ENCODE data around the gene FIGN. TPM values are rescaled to one million over a fixed set of nuclear protein-coding genes. Genes with fewer than 3 reads are reported as not detected.

The FIGN gene
- total RNA-seq, 1 experiment from 2014 or later: 14.6 TPM

- H2BK120ac ChIP-seq (ENCODE audit: low read depth, low read length, poor library complexity, severe bottlenecking): no peak overlapping the region
- H3K4me1 ChIP-seq (ENCODE audit: insufficient read depth, low read length): peaks cover 2% of the 10 kb centered on the region; the same call in 1 of the 2 replicates
- H3K23ac ChIP-seq (ENCODE audit: insufficient read length, low read depth, low read length): no peak overlapping the region
- H4K20me1 ChIP-seq (ENCODE audit: control insufficient read depth, insufficient read depth, insufficient read length): no peaks in the 10 kb centered on the region
- no peaks in the 10 kb centered on the region for H3K9me3 ChIP-seq (ENCODE audit: control insufficient read depth, low read depth, low read length)
- no peak overlapping the region for H3K27ac ChIP-seq (ENCODE audit: insufficient read length, low read depth, low read length)
- H3K27me3 Mint-ChIP-seq (ENCODE audit: low read depth): no peaks in the 10 kb centered on the region
- no CpG with 5 or more reads among the region's 6 CpGs for WGBS (ENCODE audit: extremely low coverage, insufficient read length, low lambda C conversion rate)
- peak; percentile 42 for TF ChIP-seq CTCF (conservative IDR thresholded peaks at IDR 0.05)
- no peak overlapping the region for H2BK5ac ChIP-seq (ENCODE audit: insufficient read length, low read length)
- no peak overlapping the region for H3K9ac ChIP-seq (ENCODE audit: extremely low read depth, insufficient read length, low read length)
- no peak overlapping the region for H2BK12ac ChIP-seq (ENCODE audit: insufficient read length, low read depth, low read length)
- H2BK20ac ChIP-seq (ENCODE audit: low read depth, low read length, poor library complexity, severe bottlenecking): no peak overlapping the region
- no peaks in the 10 kb centered on the region for H3K36me3 Mint-ChIP-seq (ENCODE audit: insufficient read depth in 1 of 3, low read depth in 3 of 3)
- peak; percentile 37 for DNase-seq
- no peak overlapping the region for H2AFZ ChIP-seq (ENCODE audit: low read length)
- no peak overlapping the region for H3K18ac ChIP-seq (ENCODE audit: insufficient read length, low read depth, low read length)
- no peak overlapping the region for H3K14ac ChIP-seq (ENCODE audit: insufficient read depth, low read length)
- peaks cover 31 to 34% of the 10 kb centered on the region in 2 experiments for H3K4me1 Mint-ChIP-seq
- H3K23me2 ChIP-seq (ENCODE audit: insufficient read length, low read depth, low read length, poor library complexity, severe bottlenecking): no peaks in the 10 kb centered on the region
- H2AK5ac ChIP-seq (ENCODE audit: insufficient read length, low read length): no peak overlapping the region
- no peak overlapping the region for H4K91ac ChIP-seq (ENCODE audit: insufficient read length, low read depth, low read length)
- H3K56ac ChIP-seq (ENCODE audit: insufficient read length, low read depth, low read length): no peak overlapping the region
- no peak overlapping the region for H3K4me2 ChIP-seq (ENCODE audit: insufficient read depth, insufficient read length, low read length)
- H4K8ac ChIP-seq (replicated peaks; ENCODE audit: insufficient read length, low read depth, low read length): no peak overlapping the region
- no peak overlapping the region for H3K4ac ChIP-seq (ENCODE audit: low read depth, low read length)
- H4K5ac ChIP-seq (ENCODE audit: insufficient read length, low read depth, low read length): no peak overlapping the region
- H3T11ph ChIP-seq (ENCODE audit: low read length): no peak overlapping the region
- H3K4me3 Mint-ChIP-seq: no peak overlapping the region
- H3K27me3 ChIP-seq (ENCODE audit: insufficient read depth, low read length): no peaks in the 10 kb centered on the region
- H2BK15ac ChIP-seq (ENCODE audit: low read depth, low read length): no peak overlapping the region
- H3K27ac Mint-ChIP-seq: peak overlapping the region in 1 of 3 experiments; percentile 83; a peak in 3 of 7 replicates
- no peaks in the 10 kb centered on the region for H3K9me3 Mint-ChIP-seq
- no peaks in the 10 kb centered on the region for H3K79me2 ChIP-seq (ENCODE audit: insufficient read depth, low read length)
- no peaks in the 10 kb centered on the region for H3K79me1 ChIP-seq (ENCODE audit: insufficient read depth, low read depth, low read length, poor library complexity, severe bottlenecking)
These were observed 142.7 kb downstream of the FIGN start for GRCh38 chr2:163592954-163593622.

Measured in H9 (cell line).